Adrenal gland (tissue), 12 donors: ENCODE data around the gene ATP2B3. TPM values are rescaled to one million over a fixed set of nuclear protein-coding genes. Genes with fewer than 3 reads are reported as not detected.

ENCODE experiments used
- DNase-seq, 7 donors: peaks; one replicate each; pipeline ENCODE4 v3.0.0-alpha.2; 2019 to 2020
- H3K27ac ChIP-seq, 5 donors: fragments of 200-600 bp; sonication (generic) in 4 of 5; 1 replicate in 3 of 5; 2 replicates in 2 of 5; pipeline versions ENCODE4 v1.5.1 to v1.8.0; 2016 to 2020; ENCODE audit warnings: mild to moderate bottlenecking in 1 of 5
- H3K27me3 ChIP-seq: fragments of 200-600 bp; 2 replicates; pipeline ENCODE4 v1.8.0; 2021
- H3K36me3 ChIP-seq, 2 donors: fragments of 200-600 bp; replicated peaks in 1 of 2; 1 replicate in 1 of 2; 2 replicates in 1 of 2; pipeline versions ENCODE4 v1.5.1 to v1.8.0; 2018 to 2022
- H3K4me1 ChIP-seq, 2 donors: fragments of 200-600 bp; replicated peaks in 1 of 2; 1 replicate in 1 of 2; 2 replicates in 1 of 2; pipeline versions ENCODE4 v1.5.1 to v1.8.0; 2018 to 2021
- H3K4me3 ChIP-seq, 4 donors: fragments of 200-600 bp; sonication (generic) in 3 of 4; one replicate each; pipeline ENCODE4 v1.5.1; 2016 to 2018
- H3K9me3 ChIP-seq, 3 donors: fragments of 200-600 bp; sonication (generic) in 1 of 3; replicated peaks in 1 of 3; 1 replicate in 2 of 3; 2 replicates in 1 of 3; pipeline versions ENCODE4 v1.5.1 to v1.8.0; 2016 to 2021
- CTCF ChIP-seq, 6 experiments: fragments of 450-650 bp in 4 of 6; fragments of 200-600 bp in 2 of 6; sonication (generic) in 1 of 6; IDR thresholded peaks; 1 replicate in 5 of 6; 2 replicates in 1 of 6; pipeline versions ENCODE4 v1.5.1 to v1.8.0; 2016 to 2021; ENCODE audit warnings: antibody characterized with exemption in 6 of 6, mild to moderate bottlenecking in 2 of 6, moderate library complexity in 1 of 6
- POLR2A ChIP-seq, 2 donors: fragments of 450-650 bp; IDR thresholded peaks; one replicate each; pipeline ENCODE4 v1.6.1; 2017; ENCODE audit warnings: antibody characterized with exemption in 2 of 2, mild to moderate bottlenecking in 2 of 2, moderate library complexity in 1 of 2
- WGBS, 4 donors: extraction: QIAGEN DNeasy Blood & Tissue Kit in 2 of 4; methylation state at CpG; one replicate each; pipeline versions ENCODE4 v1.1.5 to v1.1.7; 2013 to 2017; 5-methylcytosine and 5-hydroxymethylcytosine counted together
- intact Hi-C, 2 donors: fragments of 100-400 bp; cut with DNase I; formaldehyde crosslinking; loops; one replicate each; pipeline versions ENCODE4 v1.14.1 to v1.15.0; 2022 to 2023
- polyA plus RNA-seq, 3 donors: library from polyadenylated mRNA; stranded (reverse); fragments of 200-250 nt in 2 of 3; fragments of 350-450 nt in 1 of 3; fragmentation: Illumina TruSeq in 1 of 3; extraction: RNeasy Lipid Tissue Mini Kit (QIAGEN cat#74804) in 1 of 3; gene quantifications; one replicate each; pipeline ENCODE4 v1.2.3, GENCODE V29; 2013 to 2014
- total RNA-seq, 9 donors: library from RNA; depleted of rRNA in 4 of 9; stranded (reverse); fragments of >200 nt in 4 of 9; fragments of 120-200 nt in 1 of 9; fragmentation: NEBNext Ultra II Directional in 1 of 9; extraction: Animal tissue kit (Norgen Biotek cat#: 25700) in 1 of 9; gene quantifications; one replicate each; pipeline versions ENCODE4 v1.1.0 to v1.2.4, GENCODE V29; 2013 to 2023
- donor health status: healthy with polysubstance abuse.
- donor health status: Bipolar disorder and iron deficiency.
- donor health status: DM: yes; HTN: yes; CAD: no.
- donor health status: DM: no; HTN: no; CAD: no.
- donor health status: DM: no; HTN: no; CAD: no.
- donor health status: DM: yes; HTN: yes; CAD: no.

Gene ATP2B3
- total and polyA plus RNA-seq, 12 donors, result 1.1 to 46.4 (median 15.4) TPM

- Histone ChIP-seq H3K9me3 (no peaks in the 10 kb centered on the region), H3K27ac (peak overlapping the region in 2 of 5 donors; percentile 1 to 78), H3K4me3 (no peak overlapping the region), H3K4me1 (peaks cover 5 to 18% of the 10 kb centered on the region in 2 donors), H3K27me3 (peaks cover 3% of the 10 kb centered on the region), H3K36me3 (no peaks in the 10 kb centered on the region)
- intact Hi-C loops, result no loop called here
- DNase-seq, result peak in 5 of 7 donors; percentile 27 to 59 (median 41)
- TF ChIP-seq CTCF (IDR thresholded peaks at IDR 0.05), result no peak
- 66 to 83% (median 67%) methylated on average over 9 to 15 of the region's 15 CpGs for WGBS, 4 donors
Measured at GRCh38 chrX:153533091-153533490, 15.6 kb downstream of the ATP2B3 start.

GRCh38 chrX:153537080-153537479 is 19.6 kb downstream of the ATP2B3 start:
- DNase-seq, result no peak
- H3K9me3 ChIP-seq, result no peaks in the 10 kb centered on the region
- 58 to 100% (median 67%) methylated on average over 1 to 11 of the region's 11 CpGs; no CpG with 5 or more reads in 1 of the 4 donors for WGBS, 4 donors
- peaks cover 14 to 34% of the 10 kb centered on the region in 2 donors for H3K4me1 ChIP-seq
- no peak overlapping the region for H3K4me3 ChIP-seq
- intact Hi-C loops, result no loop called here
- peak overlapping the region in 3 of 5 donors; percentile 24 to 88 (median 83) for H3K27ac ChIP-seq
- no peaks in the 10 kb centered on the region for H3K36me3 ChIP-seq
- no peaks in the 10 kb centered on the region for H3K27me3 ChIP-seq
- TF ChIP-seq POLR2A (IDR thresholded peaks at IDR 0.05) (no peak), CTCF (IDR thresholded peaks at IDR 0.05) (no peak)

GRCh38 chrX:153537526-153538295 is 20.3 kb downstream of the ATP2B3 start:
- Histone ChIP-seq H3K9me3 (no peaks in the 10 kb centered on the region), H3K36me3 (no peaks in the 10 kb centered on the region), H3K4me3 (no peak overlapping the region), H3K27ac (peak overlapping the region in 4 of 5 donors; percentile 24 to 88 (median 75)), H3K27me3 (no peaks in the 10 kb centered on the region), H3K4me1 (peaks cover 14 to 34% of the 10 kb centered on the region in 2 donors)
- TF ChIP-seq POLR2A (IDR thresholded peaks at IDR 0.05), result no peak
- no peak for TF ChIP-seq CTCF (IDR thresholded peaks at IDR 0.05)
- WGBS, 4 donors, result 25 to 61% (median 42%) methylated on average over 4 to 26 of the region's 26 CpGs
- peak; percentile 61 to 90 (median 81) for DNase-seq
- intact Hi-C loops, result no loop called here

GRCh38 chrX:153538424-153538823 is 21.0 kb downstream of the ATP2B3 start:
- Histone ChIP-seq H3K27me3 (no peaks in the 10 kb centered on the region), H3K9me3 (no peaks in the 10 kb centered on the region), H3K36me3 (no peaks in the 10 kb centered on the region), H3K4me1 (peaks cover 14 to 33% of the 10 kb centered on the region in 2 donors), H3K27ac (peak overlapping the region in 4 of 5 donors; percentile 24 to 88 (median 75)), H3K4me3 (no peak overlapping the region)
- DNase-seq, result peak; percentile 65 to 89 (median 79)
- 36 to 60% (median 52%) methylated on average over 4 to 17 of the region's 17 CpGs; no CpG with 5 or more reads in 1 of the 4 donors for WGBS, 4 donors
- intact Hi-C loops, result no loop called here
- TF ChIP-seq POLR2A (IDR thresholded peaks at IDR 0.05), result no peak
- no peak for TF ChIP-seq CTCF (IDR thresholded peaks at IDR 0.05)
